Measurements from ENCODE around the gene ASXL1.
"Not testable (repeated sequence)": the region's sequence is repeated elsewhere in the genome, so short reads cannot be mapped to it uniquely, and the experiment has no call there.

The ASXL1 gene

DNA sequence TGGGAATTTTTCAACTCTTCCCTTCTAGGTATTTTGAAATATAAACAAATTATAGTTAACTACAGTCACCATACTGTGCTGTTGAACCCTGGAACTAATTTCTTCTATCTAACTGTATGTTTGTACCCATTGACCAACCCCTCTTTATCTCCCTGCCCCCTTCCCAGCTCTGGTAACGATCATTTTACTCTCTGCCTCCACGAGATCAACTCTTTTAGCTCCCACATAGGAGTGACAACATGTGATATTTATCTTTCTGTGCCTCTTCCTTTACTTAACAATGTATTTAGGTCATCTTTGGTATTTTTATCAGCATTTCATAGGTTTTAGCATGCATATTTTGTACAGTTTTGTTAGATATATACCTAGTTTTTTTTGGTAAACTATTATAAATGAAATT is 45.9 kb downstream of the ASXL1 start:
- H3K4me3 ChIP-seq (ENCODE audit: low read depth, low read length) = no peak overlapping the region
- H3K27me3 ChIP-seq = no peaks in the 10 kb centered on the region
- H3K36me3 ChIP-seq = peaks cover 37% of the 10 kb centered on the region
- TF ChIP-seq, protein P1, sequence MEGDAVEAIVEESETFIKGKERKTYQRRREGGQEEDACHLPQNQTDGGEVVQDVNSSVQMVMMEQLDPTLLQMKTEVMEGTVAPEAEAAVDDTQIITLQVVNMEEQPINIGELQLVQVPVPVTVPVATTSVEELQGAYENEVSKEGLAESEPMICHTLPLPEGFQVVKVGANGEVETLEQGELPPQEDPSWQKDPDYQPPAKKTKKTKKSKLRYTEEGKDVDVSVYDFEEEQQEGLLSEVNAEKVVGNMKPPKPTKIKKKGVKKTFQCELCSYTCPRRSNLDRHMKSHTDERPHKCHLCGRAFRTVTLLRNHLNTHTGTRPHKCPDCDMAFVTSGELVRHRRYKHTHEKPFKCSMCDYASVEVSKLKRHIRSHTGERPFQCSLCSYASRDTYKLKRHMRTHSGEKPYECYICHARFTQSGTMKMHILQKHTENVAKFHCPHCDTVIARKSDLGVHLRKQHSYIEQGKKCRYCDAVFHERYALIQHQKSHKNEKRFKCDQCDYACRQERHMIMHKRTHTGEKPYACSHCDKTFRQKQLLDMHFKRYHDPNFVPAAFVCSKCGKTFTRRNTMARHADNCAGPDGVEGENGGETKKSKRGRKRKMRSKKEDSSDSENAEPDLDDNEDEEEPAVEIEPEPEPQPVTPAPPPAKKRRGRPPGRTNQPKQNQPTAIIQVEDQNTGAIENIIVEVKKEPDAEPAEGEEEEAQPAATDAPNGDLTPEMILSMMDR (IDR thresholded peaks at IDR 0.05; ENCODE audit: low read depth, low read length) = no peak
- DNase-seq = no peak
- H3K9me3 ChIP-seq = no peaks in the 10 kb centered on the region; the same call in 1 of the 2 replicates
- no peaks in the 10 kb centered on the region for H3K4me1 ChIP-seq

DNA sequence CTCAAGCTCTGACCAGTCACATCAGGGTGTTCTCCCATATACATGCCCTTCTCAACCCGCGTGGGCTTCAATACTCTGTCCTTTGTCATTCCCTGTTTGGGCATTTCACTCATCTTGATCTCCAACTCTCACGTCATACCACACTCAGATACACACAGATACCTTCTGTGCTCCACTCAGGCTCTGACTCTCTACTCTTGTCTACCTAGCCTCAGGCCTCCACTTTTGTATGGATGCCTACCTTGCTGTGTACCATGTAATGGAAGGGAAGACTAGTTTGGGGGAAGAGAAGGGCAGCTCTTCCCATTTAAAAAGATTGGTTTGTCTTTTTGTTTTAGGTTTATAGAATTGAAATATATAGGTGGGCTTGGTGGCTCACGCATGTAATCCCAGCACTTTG is 48.6 kb downstream of the ASXL1 start:
- H3K4me3 ChIP-seq (ENCODE audit: low read depth, low read length) = no peak overlapping the region
- DNase-seq = no peak
- H3K36me3 ChIP-seq = peaks cover 30% of the 10 kb centered on the region
- no peaks in the 10 kb centered on the region; the same call in 1 of the 2 replicates for H3K9me3 ChIP-seq
- TF ChIP-seq, protein P1 (IDR thresholded peaks at IDR 0.05; ENCODE audit: low read depth, low read length) = no peak
- H3K27me3 ChIP-seq = no peaks in the 10 kb centered on the region
- no peaks in the 10 kb centered on the region for H3K4me1 ChIP-seq

DNA sequence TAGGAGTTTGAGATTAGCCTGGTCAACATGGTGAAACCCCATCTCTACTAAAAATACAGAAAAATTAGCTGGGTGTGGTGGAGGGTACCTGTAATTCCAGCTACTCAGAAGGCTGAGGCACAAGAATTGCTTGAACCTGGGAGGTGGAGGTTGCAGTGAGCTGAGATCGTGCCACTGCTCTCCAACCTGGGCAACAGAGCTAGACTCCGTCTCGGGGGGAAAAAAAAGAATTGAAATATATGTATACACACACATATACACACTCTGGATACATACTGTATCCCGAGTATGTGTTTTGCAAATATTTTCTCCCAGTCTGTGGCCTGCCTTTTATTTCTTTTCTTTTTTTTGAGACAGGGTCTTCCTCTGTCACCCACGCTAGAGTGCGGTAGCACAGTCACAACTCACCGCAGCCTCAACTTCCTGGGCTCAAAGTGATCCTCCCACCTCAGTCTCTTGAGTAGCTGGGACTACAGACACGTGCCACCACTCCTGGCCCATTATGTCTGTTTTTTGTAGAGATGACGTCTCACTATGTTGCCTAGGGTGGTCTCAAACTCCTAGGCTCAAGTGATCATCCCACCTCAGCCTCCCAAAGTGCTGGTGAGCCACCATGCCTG is 49.1 kb downstream of the ASXL1 start:
- DNase-seq; H3K9me3 ChIP-seq; H3K4me3 ChIP-seq (ENCODE audit: low read depth, low read length); H3K27me3 ChIP-seq; H3K4me1 ChIP-seq: not testable (repeated sequence)
- peaks cover 24% of the 10 kb centered on the region for H3K36me3 ChIP-seq

DNA sequence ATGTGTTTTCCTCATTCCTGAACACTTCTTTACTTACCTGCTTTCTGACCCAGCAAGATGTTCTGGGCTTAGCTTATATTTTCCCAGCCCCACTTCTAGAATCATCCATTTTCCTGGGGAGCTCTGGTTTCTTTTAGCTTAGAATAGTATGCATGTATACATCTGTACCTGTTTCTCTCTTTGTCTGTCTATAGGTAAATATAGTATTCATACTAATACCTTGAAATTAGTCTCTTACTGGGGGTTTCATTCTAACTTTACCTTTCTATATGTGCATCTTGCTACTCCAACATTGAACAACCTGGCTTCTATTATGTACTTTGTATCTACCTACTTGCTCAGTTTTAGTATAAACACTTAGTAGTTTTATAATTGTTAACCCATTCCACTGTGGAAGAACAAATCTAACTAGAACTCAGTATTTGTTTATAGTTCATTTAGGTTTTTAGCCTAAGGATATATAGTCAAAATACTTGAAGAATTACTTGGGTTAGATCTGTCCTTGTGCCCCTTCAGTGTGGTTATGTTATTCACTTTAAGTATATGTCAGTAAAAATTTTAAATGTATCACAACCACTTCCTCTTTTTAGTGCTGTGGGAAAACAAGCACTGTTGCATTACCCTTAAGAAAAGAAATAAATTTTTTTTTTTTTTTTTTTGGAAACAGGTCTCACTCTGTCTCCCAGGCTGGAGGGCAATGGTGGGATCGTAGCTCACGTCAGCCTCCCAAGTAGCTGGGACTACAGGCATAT is 54.0 kb downstream of the ASXL1 start:
- no peaks in the 10 kb centered on the region; the same call in 1 of the 2 replicates for H3K9me3 ChIP-seq
- H3K4me1 ChIP-seq = no peaks in the 10 kb centered on the region
- H3K27me3 ChIP-seq = no peaks in the 10 kb centered on the region
- DNase-seq = no peak
- peaks cover 14% of the 10 kb centered on the region for H3K36me3 ChIP-seq
- TF ChIP-seq, protein P1 (IDR thresholded peaks at IDR 0.05; ENCODE audit: low read depth, low read length) = no peak
- no peak overlapping the region for H3K4me3 ChIP-seq (ENCODE audit: low read depth, low read length)

GRCh38 chr20:32415494-32415893 is 57.4 kb downstream of the ASXL1 start:
- Histone ChIP-seq H3K9me3 (no peaks in the 10 kb centered on the region), H3K4me1 (no peaks in the 10 kb centered on the region), H3K36me3 (no peaks in the 10 kb centered on the region; the same call in none of the 2 replicates), H3K27me3 (no peaks in the 10 kb centered on the region), H3K4me3 (ENCODE audit: low read depth, low read length) (no peak overlapping the region)
- DNase-seq = no peak
- TF ChIP-seq, protein P1 (IDR thresholded peaks at IDR 0.05; ENCODE audit: low read depth, low read length) = no peak

GRCh38 chr20:32416206-32416605 is 58.1 kb downstream of the ASXL1 start:
- TF ChIP-seq, protein P1 (IDR thresholded peaks at IDR 0.05; ENCODE audit: low read depth, low read length) = no peak
- H3K4me3 ChIP-seq (ENCODE audit: low read depth, low read length) = no peak overlapping the region
- no peaks in the 10 kb centered on the region for H3K27me3 ChIP-seq
- H3K4me1 ChIP-seq = no peaks in the 10 kb centered on the region
- no peaks in the 10 kb centered on the region; the same call in none of the 2 replicates for H3K36me3 ChIP-seq
- no peaks in the 10 kb centered on the region for H3K9me3 ChIP-seq
- DNase-seq = no peak

Data from BE2C (cell line).